SK-N-SH treated with all-trans-retinoic acid at 6 μM for 48 hours (cell line): ENCODE measurements around the gene SCN2B.

Source experiments
- ATAC-seq: fragments of 200-7000 bp; cut with Tn5 transposase; 3 replicates; pipeline ENCODE4 v1.9.1; 2020; ENCODE audit warnings: mild to moderate bottlenecking, moderate library complexity
- ARNTL ChIP-seq: fragments of 450-650 bp; formaldehyde crosslinking; IDR thresholded peaks from 2 replicates; pipeline ENCODE4 v1.5.0; 2020; ENCODE audit warnings: low read depth, mild to moderate bottlenecking, moderate library complexity, borderline replicate concordance
- BACH2 ChIP-seq: fragments of 250-450 bp; sonication (Bioruptor Pico); IDR thresholded peaks from 2 replicates; pipeline ENCODE4 v1.9.0; 2021; ENCODE audit warnings: mild to moderate bottlenecking, borderline replicate concordance
- CSDC2 ChIP-seq: fragments of 250-450 bp; sonication (Bioruptor Pico); IDR thresholded peaks from 2 replicates; pipeline ENCODE4 v1.5.0; 2020; ENCODE audit warnings: mild to moderate bottlenecking, moderate library complexity
- GLIS3 ChIP-seq: fragments of 250-450 bp; sonication (Bioruptor Pico); IDR thresholded peaks from 2 replicates; pipeline ENCODE4 v1.5.0; 2020; ENCODE audit warnings: mild to moderate bottlenecking, moderate library complexity
- ISL1 ChIP-seq: fragments of 250-450 bp; sonication (Bioruptor Pico); IDR thresholded peaks from 2 replicates; pipeline ENCODE4 v2.1.2; 2022; ENCODE audit warnings: mild to moderate bottlenecking, moderate library complexity
- OSR1 ChIP-seq: fragments of 250-450 bp; sonication (Bioruptor Pico); IDR thresholded peaks from 2 replicates; pipeline ENCODE4 v1.8.0; 2022; ENCODE audit warnings: moderate library complexity, mild to moderate bottlenecking, inconsistent platforms
- PPARA ChIP-seq: fragments of 250-450 bp; sonication (Bioruptor Pico); IDR thresholded peaks from 2 replicates; pipeline ENCODE4 v1.5.0; 2020; ENCODE audit warnings: mild to moderate bottlenecking, borderline replicate concordance
- RARB ChIP-seq: fragments of 250-450 bp; sonication (Bioruptor Pico); IDR thresholded peaks from 2 replicates; pipeline ENCODE4 v1.8.0; 2021; ENCODE audit warnings: mild to moderate bottlenecking, moderate library complexity
- SNAI2 ChIP-seq: fragments of 250-450 bp; sonication (Bioruptor Pico); IDR thresholded peaks from 2 replicates; pipeline ENCODE4 v1.5.0; 2020; ENCODE audit warnings: mild to moderate bottlenecking, moderate library complexity
- TCF4 ChIP-seq: fragments of 250-450 bp; sonication (Bioruptor Pico); IDR thresholded peaks from 2 replicates; pipeline ENCODE4 v1.8.0; 2021; ENCODE audit warnings: mild to moderate bottlenecking, moderate library complexity, borderline replicate concordance
- TOX ChIP-seq: fragments of 250-450 bp; sonication (Bioruptor Pico); IDR thresholded peaks from 2 replicates; pipeline ENCODE4 v1.8.0; 2021; ENCODE audit warnings: mild to moderate bottlenecking, moderate library complexity, borderline replicate concordance
- ZC3H10 ChIP-seq: fragments of 250-450 bp; sonication (Bioruptor Pico); IDR thresholded peaks from 2 replicates; pipeline ENCODE4 v1.5.1; 2021; ENCODE audit warnings: mild to moderate bottlenecking, moderate library complexity
- ZFP3 ChIP-seq: fragments of 250-450 bp; sonication (Bioruptor Pico); IDR thresholded peaks from 2 replicates; pipeline ENCODE4 v1.5.0; 2020; ENCODE audit warnings: mild to moderate bottlenecking, moderate library complexity
- ZFP30 ChIP-seq: fragments of 450-650 bp; formaldehyde crosslinking; IDR thresholded peaks from 2 replicates; pipeline ENCODE4 v1.5.0; 2022; ENCODE audit warnings: mild to moderate bottlenecking, moderate library complexity
- ZNF565 ChIP-seq: fragments of 450-650 bp; formaldehyde crosslinking; conservative IDR thresholded peaks from 2 replicates; pipeline ENCODE4 v1.5.0; 2020; ENCODE audit warnings: low read depth, mild to moderate bottlenecking, moderate library complexity
- ZNF70 ChIP-seq: fragments of 450-650 bp; formaldehyde crosslinking; IDR thresholded peaks from 2 replicates; pipeline ENCODE4 v1.5.0; 2020; ENCODE audit warnings: mild to moderate bottlenecking, moderate library complexity
- ZNF8 ChIP-seq: fragments of 450-650 bp; formaldehyde crosslinking; IDR thresholded peaks from 2 replicates; pipeline ENCODE4 v1.5.0; 2020; ENCODE audit warnings: mild to moderate bottlenecking, moderate library complexity
- TF ChIP-seq, protein P1 (sequence below): fragments of 250-450 bp; sonication (Bioruptor Pico); IDR thresholded peaks from 2 replicates; pipeline ENCODE4 v1.5.1; 2020; ENCODE audit warnings: low read depth, mild to moderate bottlenecking, moderate library complexity
- TF ChIP-seq, protein P2 (sequence below): fragments of 250-450 bp; sonication (Bioruptor Pico); IDR thresholded peaks from 2 replicates; pipeline ENCODE4 v1.5.1; 2021; ENCODE audit warnings: mild to moderate bottlenecking, moderate library complexity
- TF ChIP-seq, protein P3 (sequence below): fragments of 250-450 bp; sonication (Bioruptor Pico); IDR thresholded peaks from 2 replicates; pipeline ENCODE4 v1.5.0; 2020; ENCODE audit warnings: mild to moderate bottlenecking, moderate library complexity
- TF ChIP-seq, protein P4 (sequence below): fragments of 250-450 bp; sonication (Bioruptor Pico); IDR thresholded peaks from 2 replicates; pipeline ENCODE4 v1.8.0; 2020; ENCODE audit warnings: mild to moderate bottlenecking, moderate library complexity, borderline replicate concordance
- TF ChIP-seq, protein P5 (sequence below): fragments of 250-450 bp; sonication (Bioruptor Pico); IDR thresholded peaks from 2 replicates; pipeline ENCODE4 v1.8.0; 2021; ENCODE audit warnings: low read depth, mild to moderate bottlenecking, moderate library complexity, borderline replicate concordance

Gene SCN2B

DNA sequence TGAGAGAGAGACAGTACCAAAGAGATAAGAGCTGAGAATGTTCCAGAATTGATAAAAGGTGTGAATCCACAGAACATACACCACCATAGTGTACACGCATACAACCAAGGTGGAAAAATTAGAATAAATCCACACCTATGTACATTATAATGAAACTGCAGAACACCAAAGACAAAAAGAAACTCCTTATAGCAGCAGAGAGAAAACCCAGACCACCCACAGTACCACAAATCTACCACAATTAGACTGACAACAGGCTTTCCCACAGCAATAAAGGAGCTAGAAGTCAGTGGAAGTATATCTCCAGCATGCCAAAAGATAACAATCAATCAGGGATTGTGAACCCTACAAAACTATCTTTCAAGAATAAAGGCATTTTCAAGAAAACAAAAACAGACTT, 55.6 kb downstream of the SCN2B start:
- ATAC-seq, result no peak
- no peak for TF ChIP-seq OSR1 (CRISPR knock-in tag)
- no peak for TF ChIP-seq GLIS3 (CRISPR knock-in tag)
- no peak for TF ChIP-seq CSDC2 (CRISPR knock-in tag)
- TF ChIP-seq, protein P1, sequence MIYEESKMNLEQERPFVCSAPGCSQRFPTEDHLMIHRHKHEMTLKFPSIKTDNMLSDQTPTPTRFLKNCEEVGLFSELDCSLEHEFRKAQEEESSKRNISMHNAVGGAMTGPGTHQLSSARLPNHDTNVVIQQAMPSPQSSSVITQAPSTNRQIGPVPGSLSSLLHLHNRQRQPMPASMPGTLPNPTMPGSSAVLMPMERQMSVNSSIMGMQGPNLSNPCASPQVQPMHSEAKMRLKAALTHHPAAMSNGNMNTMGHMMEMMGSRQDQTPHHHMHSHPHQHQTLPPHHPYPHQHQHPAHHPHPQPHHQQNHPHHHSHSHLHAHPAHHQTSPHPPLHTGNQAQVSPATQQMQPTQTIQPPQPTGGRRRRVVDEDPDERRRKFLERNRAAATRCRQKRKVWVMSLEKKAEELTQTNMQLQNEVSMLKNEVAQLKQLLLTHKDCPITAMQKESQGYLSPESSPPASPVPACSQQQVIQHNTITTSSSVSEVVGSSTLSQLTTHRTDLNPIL (CRISPR knock-in tag), result no peak
- TF ChIP-seq, protein P2, sequence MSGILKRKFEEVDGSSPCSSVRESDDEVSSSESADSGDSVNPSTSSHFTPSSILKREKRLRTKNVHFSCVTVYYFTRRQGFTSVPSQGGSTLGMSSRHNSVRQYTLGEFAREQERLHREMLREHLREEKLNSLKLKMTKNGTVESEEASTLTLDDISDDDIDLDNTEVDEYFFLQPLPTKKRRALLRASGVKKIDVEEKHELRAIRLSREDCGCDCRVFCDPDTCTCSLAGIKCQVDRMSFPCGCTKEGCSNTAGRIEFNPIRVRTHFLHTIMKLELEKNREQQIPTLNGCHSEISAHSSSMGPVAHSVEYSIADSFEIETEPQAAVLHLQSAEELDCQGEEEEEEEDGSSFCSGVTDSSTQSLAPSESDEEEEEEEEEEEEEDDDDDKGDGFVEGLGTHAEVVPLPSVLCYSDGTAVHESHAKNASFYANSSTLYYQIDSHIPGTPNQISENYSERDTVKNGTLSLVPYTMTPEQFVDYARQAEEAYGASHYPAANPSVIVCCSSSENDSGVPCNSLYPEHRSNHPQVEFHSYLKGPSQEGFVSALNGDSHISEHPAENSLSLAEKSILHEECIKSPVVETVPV (CRISPR knock-in tag), result no peak
- no peak for TF ChIP-seq ZC3H10 (CRISPR knock-in tag)
- no peak for TF ChIP-seq RARB
- TF ChIP-seq, protein P3, sequence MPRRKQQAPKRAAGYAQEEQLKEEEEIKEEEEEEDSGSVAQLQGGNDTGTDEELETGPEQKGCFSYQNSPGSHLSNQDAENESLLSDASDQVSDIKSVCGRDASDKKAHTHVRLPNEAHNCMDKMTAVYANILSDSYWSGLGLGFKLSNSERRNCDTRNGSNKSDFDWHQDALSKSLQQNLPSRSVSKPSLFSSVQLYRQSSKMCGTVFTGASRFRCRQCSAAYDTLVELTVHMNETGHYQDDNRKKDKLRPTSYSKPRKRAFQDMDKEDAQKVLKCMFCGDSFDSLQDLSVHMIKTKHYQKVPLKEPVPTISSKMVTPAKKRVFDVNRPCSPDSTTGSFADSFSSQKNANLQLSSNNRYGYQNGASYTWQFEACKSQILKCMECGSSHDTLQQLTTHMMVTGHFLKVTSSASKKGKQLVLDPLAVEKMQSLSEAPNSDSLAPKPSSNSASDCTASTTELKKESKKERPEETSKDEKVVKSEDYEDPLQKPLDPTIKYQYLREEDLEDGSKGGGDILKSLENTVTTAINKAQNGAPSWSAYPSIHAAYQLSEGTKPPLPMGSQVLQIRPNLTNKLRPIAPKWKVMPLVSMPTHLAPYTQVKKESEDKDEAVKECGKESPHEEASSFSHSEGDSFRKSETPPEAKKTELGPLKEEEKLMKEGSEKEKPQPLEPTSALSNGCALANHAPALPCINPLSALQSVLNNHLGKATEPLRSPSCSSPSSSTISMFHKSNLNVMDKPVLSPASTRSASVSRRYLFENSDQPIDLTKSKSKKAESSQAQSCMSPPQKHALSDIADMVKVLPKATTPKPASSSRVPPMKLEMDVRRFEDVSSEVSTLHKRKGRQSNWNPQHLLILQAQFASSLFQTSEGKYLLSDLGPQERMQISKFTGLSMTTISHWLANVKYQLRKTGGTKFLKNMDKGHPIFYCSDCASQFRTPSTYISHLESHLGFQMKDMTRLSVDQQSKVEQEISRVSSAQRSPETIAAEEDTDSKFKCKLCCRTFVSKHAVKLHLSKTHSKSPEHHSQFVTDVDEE (CRISPR knock-in tag), result no peak
- TF ChIP-seq SNAI2 (CRISPR knock-in tag), result no peak
- no peak for TF ChIP-seq ARNTL
- TF ChIP-seq BACH2, result no peak
- TF ChIP-seq TOX, result no peak
- no peak for TF ChIP-seq ZNF565 (CRISPR knock-in tag)
- no peak for TF ChIP-seq ZNF8
- TF ChIP-seq, protein P4, sequence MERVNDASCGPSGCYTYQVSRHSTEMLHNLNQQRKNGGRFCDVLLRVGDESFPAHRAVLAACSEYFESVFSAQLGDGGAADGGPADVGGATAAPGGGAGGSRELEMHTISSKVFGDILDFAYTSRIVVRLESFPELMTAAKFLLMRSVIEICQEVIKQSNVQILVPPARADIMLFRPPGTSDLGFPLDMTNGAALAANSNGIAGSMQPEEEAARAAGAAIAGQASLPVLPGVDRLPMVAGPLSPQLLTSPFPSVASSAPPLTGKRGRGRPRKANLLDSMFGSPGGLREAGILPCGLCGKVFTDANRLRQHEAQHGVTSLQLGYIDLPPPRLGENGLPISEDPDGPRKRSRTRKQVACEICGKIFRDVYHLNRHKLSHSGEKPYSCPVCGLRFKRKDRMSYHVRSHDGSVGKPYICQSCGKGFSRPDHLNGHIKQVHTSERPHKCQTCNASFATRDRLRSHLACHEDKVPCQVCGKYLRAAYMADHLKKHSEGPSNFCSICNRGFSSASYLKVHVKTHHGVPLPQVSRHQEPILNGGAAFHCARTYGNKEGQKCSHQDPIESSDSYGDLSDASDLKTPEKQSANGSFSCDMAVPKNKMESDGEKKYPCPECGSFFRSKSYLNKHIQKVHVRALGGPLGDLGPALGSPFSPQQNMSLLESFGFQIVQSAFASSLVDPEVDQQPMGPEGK (CRISPR knock-in tag), result no peak

GRCh38 chr11:118117790-118118601, 58.4 kb downstream of the SCN2B start:
- ATAC-seq, result no peak
- TF ChIP-seq ZFP30 (CRISPR knock-in tag) (no peak), PPARA (CRISPR knock-in tag) (no peak), ZC3H10 (CRISPR knock-in tag) (no peak), TCF4 (CRISPR knock-in tag) (no peak), OSR1 (CRISPR knock-in tag) (no peak), TOX (no peak), ZNF8 (no peak), ISL1 (no peak), SNAI2 (CRISPR knock-in tag) (no peak), RARB (no peak), ZFP3 (no peak), ZNF70 (CRISPR knock-in tag) (no peak), ARNTL (no peak), ZNF565 (CRISPR knock-in tag) (no peak), GLIS3 (CRISPR knock-in tag) (no peak)
- TF ChIP-seq, protein P5, sequence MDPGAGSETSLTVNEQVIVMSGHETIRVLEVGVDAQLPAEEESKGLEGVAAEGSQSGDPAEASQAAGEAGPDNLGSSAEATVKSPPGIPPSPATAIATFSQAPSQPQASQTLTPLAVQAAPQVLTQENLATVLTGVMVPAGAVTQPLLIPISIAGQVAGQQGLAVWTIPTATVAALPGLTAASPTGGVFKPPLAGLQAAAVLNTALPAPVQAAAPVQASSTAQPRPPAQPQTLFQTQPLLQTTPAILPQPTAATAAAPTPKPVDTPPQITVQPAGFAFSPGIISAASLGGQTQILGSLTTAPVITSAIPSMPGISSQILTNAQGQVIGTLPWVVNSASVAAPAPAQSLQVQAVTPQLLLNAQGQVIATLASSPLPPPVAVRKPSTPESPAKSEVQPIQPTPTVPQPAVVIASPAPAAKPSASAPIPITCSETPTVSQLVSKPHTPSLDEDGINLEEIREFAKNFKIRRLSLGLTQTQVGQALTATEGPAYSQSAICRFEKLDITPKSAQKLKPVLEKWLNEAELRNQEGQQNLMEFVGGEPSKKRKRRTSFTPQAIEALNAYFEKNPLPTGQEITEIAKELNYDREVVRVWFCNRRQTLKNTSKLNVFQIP, result no peak
- TF ChIP-seq, protein P2 (CRISPR knock-in tag), result no peak
- TF ChIP-seq, protein P4 (CRISPR knock-in tag), result no peak
- TF ChIP-seq, protein P3 (CRISPR knock-in tag), result no peak
